NCI-H1417 (cell line): ENCODE measurements around the gene HADHA.

Experiments used
- DNase-seq, 3 experiments: peaks; one replicate each; lab custom pipeline; 2025; lab: John Stamatoyannopoulos, UW

Gene HADHA

GRCh38 chr2:26193578-26194231 lies 50.7 kb downstream of the HADHA start:
- no peak for DNase-seq

- DNase-seq, result no peak
Observed at GRCh38 chr2:26191316-26192159, 52.9 kb downstream of the HADHA start.

- DNase-seq, result no peak
Observed at GRCh38 chr2:26190369-26190768, 54.1 kb downstream of the HADHA start.

- no peak for DNase-seq
Observed at GRCh38 chr2:26189751-26190150, 54.7 kb downstream of the HADHA start.

GRCh38 chr2:26189123-26189522 lies 55.3 kb downstream of the HADHA start:
- DNase-seq, result no peak

- DNase-seq, result no peak
Observed at GRCh38 chr2:26187537-26188104, 56.8 kb downstream of the HADHA start.

GRCh38 chr2:26187114-26187513 lies 57.3 kb downstream of the HADHA start:
- DNase-seq, result no peak

- DNase-seq, result no peak
Observed at GRCh38 chr2:26185954-26186770, 58.3 kb downstream of the HADHA start.

GRCh38 chr2:26185304-26185928 lies 59.0 kb downstream of the HADHA start:
- no peak for DNase-seq

GRCh38 chr2:26184555-26185303 lies 59.7 kb downstream of the HADHA start:
- DNase-seq, result peak in 1 of 3 experiments; percentile 71

- no peak for DNase-seq
Observed at GRCh38 chr2:26184121-26184520, 60.3 kb downstream of the HADHA start.

GRCh38 chr2:26182887-26183630 lies 61.4 kb downstream of the HADHA start:
- DNase-seq, result no peak

GRCh38 chr2:26182441-26182840 lies 62.0 kb downstream of the HADHA start:
- no peak for DNase-seq

- DNase-seq, result peak in 2 of 3 experiments; percentile 43 to 60
Observed at GRCh38 chr2:26179446-26179913, 65.0 kb downstream of the HADHA start.

- peak in 2 of 3 experiments; percentile 49 to 51 for DNase-seq
Observed at GRCh38 chr2:26178746-26179436, 65.5 kb downstream of the HADHA start.

GRCh38 chr2:26178246-26178645 lies 66.2 kb downstream of the HADHA start:
- no peak for DNase-seq

GRCh38 chr2:26177122-26177521 lies 67.3 kb downstream of the HADHA start:
- DNase-seq, result no peak

- no peak for DNase-seq
Observed at GRCh38 chr2:26176279-26176615, 68.2 kb downstream of the HADHA start.

GRCh38 chr2:26175466-26176278 lies 68.8 kb downstream of the HADHA start:
- no peak for DNase-seq
